ENCODE measurements around the gene CPHXL2.

DNA sequence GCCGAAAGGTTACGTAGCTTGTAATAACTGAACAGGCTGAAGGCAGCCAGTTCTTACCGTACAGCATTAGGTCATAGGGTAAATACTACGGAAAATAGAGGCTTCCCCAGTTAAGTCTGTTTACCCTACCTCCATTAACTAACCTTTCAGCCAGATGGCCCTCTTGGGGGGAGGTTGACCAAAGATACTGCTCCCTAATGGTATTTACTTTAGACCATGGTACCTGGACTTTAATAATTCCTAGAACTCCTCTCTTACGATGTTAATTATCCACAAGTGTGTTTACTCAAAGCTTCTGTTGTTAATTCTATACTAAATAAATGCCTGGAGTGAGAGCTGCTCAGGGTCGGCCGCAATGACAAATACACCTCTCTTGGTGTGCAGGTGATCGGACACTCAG is 44.0 kb downstream of the CPHXL2 start:
- TF ChIP-seq, protein P1, sequence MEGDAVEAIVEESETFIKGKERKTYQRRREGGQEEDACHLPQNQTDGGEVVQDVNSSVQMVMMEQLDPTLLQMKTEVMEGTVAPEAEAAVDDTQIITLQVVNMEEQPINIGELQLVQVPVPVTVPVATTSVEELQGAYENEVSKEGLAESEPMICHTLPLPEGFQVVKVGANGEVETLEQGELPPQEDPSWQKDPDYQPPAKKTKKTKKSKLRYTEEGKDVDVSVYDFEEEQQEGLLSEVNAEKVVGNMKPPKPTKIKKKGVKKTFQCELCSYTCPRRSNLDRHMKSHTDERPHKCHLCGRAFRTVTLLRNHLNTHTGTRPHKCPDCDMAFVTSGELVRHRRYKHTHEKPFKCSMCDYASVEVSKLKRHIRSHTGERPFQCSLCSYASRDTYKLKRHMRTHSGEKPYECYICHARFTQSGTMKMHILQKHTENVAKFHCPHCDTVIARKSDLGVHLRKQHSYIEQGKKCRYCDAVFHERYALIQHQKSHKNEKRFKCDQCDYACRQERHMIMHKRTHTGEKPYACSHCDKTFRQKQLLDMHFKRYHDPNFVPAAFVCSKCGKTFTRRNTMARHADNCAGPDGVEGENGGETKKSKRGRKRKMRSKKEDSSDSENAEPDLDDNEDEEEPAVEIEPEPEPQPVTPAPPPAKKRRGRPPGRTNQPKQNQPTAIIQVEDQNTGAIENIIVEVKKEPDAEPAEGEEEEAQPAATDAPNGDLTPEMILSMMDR (IDR thresholded peaks at IDR 0.05) = no peak
- TF ChIP-seq POLR2A (IDR thresholded peaks at IDR 0.05) = no peak
